Measurements from ENCODE around the gene KCNJ12.
"Not testable (repeated sequence)": the region's sequence is repeated elsewhere in the genome, so short reads cannot be mapped to it uniquely, and the experiment has no call there.

KCNJ12 gene

GRCh38 chr17:21452377-21453143, 76.4 kb downstream of the KCNJ12 start:
- peak; percentile 56 for DNase-seq (ENCODE audit: low spot score)

GRCh38 chr17:21453144-21453898, 77.2 kb downstream of the KCNJ12 start:
- DNase-seq (ENCODE audit: low spot score): no peak

- DNase-seq (ENCODE audit: low spot score): not testable (repeated sequence)
Measured at GRCh38 chr17:21454006-21454405, 77.8 kb downstream of the KCNJ12 start.

- no peak for DNase-seq (ENCODE audit: low spot score)
Measured at GRCh38 chr17:21454441-21454840, 78.3 kb downstream of the KCNJ12 start.

- no peak for DNase-seq (ENCODE audit: low spot score)
Measured at GRCh38 chr17:21455761-21456160, 79.6 kb downstream of the KCNJ12 start.

- DNase-seq (ENCODE audit: low spot score): not testable (repeated sequence)
Measured at GRCh38 chr17:21456449-21456848, 80.3 kb downstream of the KCNJ12 start.

- peak; percentile 97 for DNase-seq (ENCODE audit: low spot score)
Measured at GRCh38 chr17:21457051-21458026, 81.2 kb downstream of the KCNJ12 start.

- no peak for DNase-seq (ENCODE audit: low spot score)
Measured at GRCh38 chr17:21458054-21458453, 81.9 kb downstream of the KCNJ12 start.

- no peak for DNase-seq (ENCODE audit: low spot score)
Measured at GRCh38 chr17:21459536-21459935, 83.4 kb downstream of the KCNJ12 start.

GRCh38 chr17:21460358-21460757, 84.2 kb downstream of the KCNJ12 start:
- DNase-seq (ENCODE audit: low spot score): no peak

- no peak for DNase-seq (ENCODE audit: low spot score)
Measured at GRCh38 chr17:21462237-21462636, 86.1 kb downstream of the KCNJ12 start.

GRCh38 chr17:21463204-21463661, 87.1 kb downstream of the KCNJ12 start:
- no peak for DNase-seq (ENCODE audit: low spot score)

GRCh38 chr17:21463779-21464407, 87.7 kb downstream of the KCNJ12 start:
- DNase-seq (ENCODE audit: low spot score): no peak

- no peak for DNase-seq (ENCODE audit: low spot score)
Measured at GRCh38 chr17:21464611-21465021, 88.5 kb downstream of the KCNJ12 start.

- DNase-seq (ENCODE audit: low spot score): no peak
Measured at GRCh38 chr17:21466550-21466949, 90.4 kb downstream of the KCNJ12 start.

GRCh38 chr17:21467196-21467595, 91.0 kb downstream of the KCNJ12 start:
- no peak for DNase-seq (ENCODE audit: low spot score)

GRCh38 chr17:21467739-21468490, 91.8 kb downstream of the KCNJ12 start:
- DNase-seq (ENCODE audit: low spot score): no peak

All from AG20443 (cell line).